HG02759 (cell line): ENCODE data around the gene COL4A3.
"Not testable (repeated sequence)": the region's sequence is repeated elsewhere in the genome, so short reads cannot be mapped to it uniquely, and the experiment has no call there.

Experiments used
- ATAC-seq: cut with Tn5 transposase; IDR thresholded peaks from one replicate; pipeline ENCODE4 v1.9.1; 2021; ENCODE audit warnings: mild to moderate bottlenecking, moderate library complexity; ENCODE audit not compliant: unreplicated experiment

Gene COL4A3

GRCh38 chr2:227205701-227206100, 41.3 kb downstream of the COL4A3 start:
- no peak for ATAC-seq

- ATAC-seq: no peak
Observed at GRCh38 chr2:227206406-227206805, 42.0 kb downstream of the COL4A3 start.

- no peak for ATAC-seq
Observed at GRCh38 chr2:227207573-227207972, 43.1 kb downstream of the COL4A3 start.

- no peak for ATAC-seq
Observed at GRCh38 chr2:227214622-227215041, 50.2 kb downstream of the COL4A3 start.

DNA sequence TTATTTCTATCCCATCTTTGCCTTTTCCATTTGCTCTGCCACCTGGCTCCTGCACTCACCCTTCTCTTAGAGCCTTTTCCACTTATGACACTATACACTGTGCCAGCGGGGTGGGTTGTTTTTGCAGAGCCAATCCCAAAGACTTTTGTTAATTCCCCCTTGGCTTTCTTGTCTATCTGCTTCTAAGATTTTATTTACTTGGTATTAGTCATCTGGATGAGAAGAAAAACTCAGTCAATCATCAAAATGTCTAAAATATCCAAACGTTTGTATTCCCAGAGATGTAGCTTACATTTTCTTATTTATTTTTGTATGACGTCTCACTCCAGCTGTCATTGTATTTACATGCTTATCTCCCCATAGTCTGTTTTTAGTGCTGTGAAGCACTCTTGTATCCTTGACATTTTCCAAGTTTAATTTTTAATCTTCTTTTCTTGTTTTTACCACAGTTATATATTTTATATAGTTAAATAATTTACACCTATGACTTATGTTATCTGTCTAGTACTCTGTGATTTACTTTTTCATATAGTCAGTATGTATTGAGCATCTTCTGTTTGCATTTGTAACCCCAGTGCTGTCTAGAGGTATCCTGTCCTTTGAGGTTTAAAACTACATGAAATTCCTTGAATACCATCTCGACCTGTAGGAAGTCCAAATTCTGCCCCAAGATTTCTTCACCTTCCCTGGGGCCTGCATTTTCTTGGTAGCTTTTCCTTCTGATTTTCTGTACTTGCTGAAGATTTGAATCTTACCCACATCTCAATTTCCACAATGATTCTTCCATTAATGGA, 55.1 kb downstream of the COL4A3 start:
- ATAC-seq: no peak

GRCh38 chr2:227221120-227221519, 56.7 kb downstream of the COL4A3 start:
- no peak for ATAC-seq

DNA sequence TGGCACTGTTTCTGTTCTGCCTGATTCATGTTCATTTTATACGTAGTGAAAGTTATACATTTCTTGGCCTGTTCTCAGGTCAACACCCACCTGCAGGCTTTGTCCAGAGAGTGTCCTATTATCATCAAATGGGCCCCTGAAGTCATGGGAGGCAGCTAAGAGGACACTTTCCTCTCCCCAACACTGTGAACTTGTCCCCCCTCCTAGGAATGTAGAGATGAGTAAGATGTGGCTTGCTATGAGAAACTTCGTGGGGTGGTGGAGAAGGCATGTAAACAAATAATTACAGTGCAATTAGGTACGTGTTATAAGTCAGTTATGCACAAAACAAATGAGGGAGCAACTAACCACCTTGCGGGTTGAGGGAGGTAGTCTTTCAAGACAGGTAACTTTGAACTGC, 57.9 kb downstream of the COL4A3 start:
- no peak for ATAC-seq

GRCh38 chr2:227225641-227226040, 61.2 kb downstream of the COL4A3 start:
- ATAC-seq: not testable (repeated sequence)

- no peak for ATAC-seq
Observed at GRCh38 chr2:227228061-227228667, 63.7 kb downstream of the COL4A3 start.

GRCh38 chr2:227230151-227230550, 65.7 kb downstream of the COL4A3 start:
- ATAC-seq: no peak

- no peak for ATAC-seq
Observed at GRCh38 chr2:227234429-227234828, 70.0 kb downstream of the COL4A3 start.

DNA sequence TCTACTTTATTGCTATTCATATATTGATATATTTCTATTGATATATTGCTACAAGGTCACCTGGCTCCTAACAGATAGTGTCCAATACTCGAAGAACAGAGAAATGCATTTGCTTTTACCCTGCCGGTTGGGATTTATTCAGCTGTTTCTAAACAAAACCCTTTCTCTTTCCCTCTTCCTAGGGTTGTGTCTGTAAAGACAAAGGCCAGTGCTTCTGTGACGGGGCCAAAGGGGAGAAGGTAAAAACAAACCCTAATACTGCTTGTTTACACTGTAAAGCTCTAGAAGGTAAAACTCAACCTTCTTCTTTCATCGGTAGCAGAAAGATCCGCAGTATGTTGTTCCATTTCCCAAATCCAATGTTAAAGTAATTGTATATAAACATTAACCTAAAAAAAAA, 73.4 kb downstream of the COL4A3 start:
- ATAC-seq: no peak

DNA sequence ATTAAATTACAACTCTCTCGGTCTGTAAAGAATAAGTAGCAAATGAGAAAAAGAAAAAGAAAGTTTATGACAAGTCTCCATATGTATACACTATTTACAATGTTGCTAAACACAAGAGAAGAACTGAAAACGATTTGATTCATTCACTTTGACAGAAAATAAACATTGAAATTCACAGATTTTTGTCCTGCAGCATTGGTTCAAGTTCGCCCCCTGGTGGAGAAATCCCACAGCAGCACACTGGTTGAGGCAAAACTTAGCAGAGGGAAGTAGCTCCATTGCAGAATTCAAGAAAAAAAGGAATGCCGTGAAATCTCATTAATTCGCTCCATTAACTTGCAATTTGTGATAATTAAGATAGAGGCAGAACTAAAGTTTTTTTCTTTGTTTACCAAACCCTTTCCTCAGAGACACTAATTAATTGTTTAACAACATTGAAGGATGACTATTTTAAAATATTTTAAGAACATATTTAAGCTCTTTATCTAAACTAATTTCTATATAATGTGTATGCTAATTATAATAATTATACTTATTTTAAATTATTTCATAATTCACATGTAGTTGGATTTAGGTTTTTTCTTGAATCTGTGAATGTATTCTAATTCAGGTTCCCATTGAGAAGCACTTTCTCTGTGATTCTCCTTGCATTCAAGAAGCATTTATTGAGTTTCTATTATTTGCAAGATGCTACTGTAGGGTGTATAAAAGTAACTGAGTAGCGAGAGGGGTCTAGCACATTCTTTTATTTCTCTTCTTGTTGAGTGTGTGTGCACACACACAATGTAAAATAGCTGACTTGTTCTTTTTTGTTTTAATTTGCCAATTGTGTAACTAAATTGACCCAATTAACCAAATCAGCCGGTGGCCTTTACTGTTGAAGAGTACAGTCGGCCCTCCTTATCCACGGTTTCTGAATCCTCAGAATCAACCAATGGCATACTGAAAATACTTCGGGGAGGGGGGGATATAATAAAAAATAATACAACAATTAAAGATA, 74.1 kb downstream of the COL4A3 start:
- peak; percentile 66 for ATAC-seq

GRCh38 chr2:227241005-227241404, 76.6 kb downstream of the COL4A3 start:
- no peak for ATAC-seq

GRCh38 chr2:227248876-227249275, 84.5 kb downstream of the COL4A3 start:
- ATAC-seq: no peak

GRCh38 chr2:227252831-227253230, 88.4 kb downstream of the COL4A3 start:
- ATAC-seq: no peak

DNA sequence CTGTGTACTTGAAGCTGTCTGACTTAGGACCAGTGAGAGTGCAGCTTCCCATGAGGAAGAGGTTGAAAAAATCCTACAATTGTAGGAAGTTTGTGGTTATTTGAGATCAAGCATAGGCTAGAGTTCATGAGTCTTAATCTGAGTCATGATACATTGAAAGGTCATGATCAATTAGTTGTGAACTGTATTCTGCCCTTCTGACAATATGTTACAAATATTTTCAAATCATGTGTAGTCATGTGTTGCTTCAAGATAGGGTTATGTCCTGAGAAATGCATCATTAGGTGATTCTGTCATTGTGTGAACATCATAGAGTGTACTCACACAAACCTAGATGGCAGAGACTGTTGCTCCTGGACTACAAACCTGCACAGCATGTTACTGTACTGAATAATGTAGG, 92.2 kb downstream of the COL4A3 start:
- no peak for ATAC-seq

DNA sequence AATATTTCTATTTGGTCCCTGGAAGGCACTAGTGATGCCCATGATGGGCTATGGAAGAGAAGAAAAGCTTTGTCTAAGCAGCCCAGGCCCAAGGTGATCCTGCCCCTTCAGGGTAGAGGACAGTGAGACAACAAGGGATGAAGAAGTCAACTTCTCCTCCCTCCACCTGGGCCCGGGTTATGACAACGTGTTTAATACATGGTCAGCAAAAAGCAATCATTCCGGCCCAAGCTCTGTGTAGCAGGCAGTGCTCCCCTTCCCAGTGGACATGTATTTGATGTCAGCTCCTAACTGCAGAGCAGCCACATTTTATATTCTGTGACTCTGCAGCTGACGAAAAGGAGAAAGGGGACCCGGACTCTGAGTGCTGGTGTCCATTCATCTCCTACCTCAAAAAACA, 93.4 kb downstream of the COL4A3 start:
- no peak for ATAC-seq

GRCh38 chr2:227260041-227260440, 95.6 kb downstream of the COL4A3 start:
- ATAC-seq: no peak

GRCh38 chr2:227267410-227268115, 103.1 kb downstream of the COL4A3 start:
- no peak for ATAC-seq

DNA sequence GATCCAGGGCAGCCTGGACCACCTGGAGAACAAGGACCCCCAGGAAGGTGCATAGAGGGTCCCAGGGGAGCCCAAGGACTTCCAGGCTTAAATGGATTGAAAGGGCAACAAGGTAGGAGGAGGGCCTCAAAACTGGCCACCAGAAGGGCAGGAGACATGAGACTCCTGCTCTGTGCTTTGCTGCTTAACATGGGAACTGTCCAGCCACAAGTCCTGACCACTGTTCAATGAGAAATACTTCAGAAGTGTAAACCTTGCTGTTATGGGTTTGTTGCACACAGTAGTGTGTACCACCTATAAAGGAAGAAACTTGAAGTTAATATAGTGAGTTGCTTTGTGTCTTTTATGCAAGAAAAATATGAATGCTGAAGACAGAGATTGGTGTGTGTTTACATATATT, 116.5 kb downstream of the COL4A3 start:
- ATAC-seq: no peak
